Measurements from ENCODE around the gene TM9SF4. TPM values are rescaled to one million over a fixed set of nuclear protein-coding genes. Genes with fewer than 3 reads are reported as not detected.

TM9SF4 gene
- total RNA-seq, 2 donors from 2014 or later = 76.7 to 79.9 TPM

- H3K9me3 ChIP-seq = no peaks in the 10 kb centered on the region
- no peak overlapping the region for H3K9ac ChIP-seq (ENCODE audit: low read depth in 2 of 2, low read length in 2 of 2)
- intact Hi-C loops (cut with DNase I) = no loop called here
- H3K4me1 ChIP-seq = no peaks in the 10 kb centered on the region
- no peak overlapping the region for H3K4me3 ChIP-seq
- H3K27me3 ChIP-seq = no peaks in the 10 kb centered on the region
- no peaks in the 10 kb centered on the region for H3K36me3 ChIP-seq
- H3K27ac ChIP-seq = no peak overlapping the region
- DNase-seq = no peak
- TF ChIP-seq, protein P1, sequence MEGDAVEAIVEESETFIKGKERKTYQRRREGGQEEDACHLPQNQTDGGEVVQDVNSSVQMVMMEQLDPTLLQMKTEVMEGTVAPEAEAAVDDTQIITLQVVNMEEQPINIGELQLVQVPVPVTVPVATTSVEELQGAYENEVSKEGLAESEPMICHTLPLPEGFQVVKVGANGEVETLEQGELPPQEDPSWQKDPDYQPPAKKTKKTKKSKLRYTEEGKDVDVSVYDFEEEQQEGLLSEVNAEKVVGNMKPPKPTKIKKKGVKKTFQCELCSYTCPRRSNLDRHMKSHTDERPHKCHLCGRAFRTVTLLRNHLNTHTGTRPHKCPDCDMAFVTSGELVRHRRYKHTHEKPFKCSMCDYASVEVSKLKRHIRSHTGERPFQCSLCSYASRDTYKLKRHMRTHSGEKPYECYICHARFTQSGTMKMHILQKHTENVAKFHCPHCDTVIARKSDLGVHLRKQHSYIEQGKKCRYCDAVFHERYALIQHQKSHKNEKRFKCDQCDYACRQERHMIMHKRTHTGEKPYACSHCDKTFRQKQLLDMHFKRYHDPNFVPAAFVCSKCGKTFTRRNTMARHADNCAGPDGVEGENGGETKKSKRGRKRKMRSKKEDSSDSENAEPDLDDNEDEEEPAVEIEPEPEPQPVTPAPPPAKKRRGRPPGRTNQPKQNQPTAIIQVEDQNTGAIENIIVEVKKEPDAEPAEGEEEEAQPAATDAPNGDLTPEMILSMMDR (IDR thresholded peaks at IDR 0.05) = no peak
Observed at GRCh38 chr20:32128167-32128566, 18.7 kb downstream of the TM9SF4 start.

DNA sequence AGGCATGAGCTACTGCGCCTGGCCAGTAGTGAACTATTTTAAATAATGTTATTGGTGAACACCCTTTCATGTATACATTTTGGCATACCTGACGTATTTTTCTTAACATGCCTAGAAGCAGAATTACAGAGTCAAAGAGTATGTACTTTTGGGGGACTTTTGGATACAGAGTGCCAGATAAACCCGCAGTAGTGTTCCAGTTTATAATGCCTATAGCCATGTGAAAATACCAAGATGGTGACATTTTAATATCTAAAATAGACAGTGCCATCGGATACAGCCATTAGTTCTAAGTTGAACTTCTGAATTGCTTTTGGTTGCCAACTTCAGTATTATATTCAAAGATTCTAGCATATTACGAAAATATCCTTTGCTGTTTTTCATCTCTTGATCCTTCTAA, 20.3 kb downstream of the TM9SF4 start:
- H3K9me3 ChIP-seq = no peaks in the 10 kb centered on the region
- no peak overlapping the region for H3K4me3 ChIP-seq
- no peaks in the 10 kb centered on the region for H3K36me3 ChIP-seq
- no peak overlapping the region for H3K27ac ChIP-seq
- H3K9ac ChIP-seq (ENCODE audit: low read depth in 2 of 2, low read length in 2 of 2) = no peak overlapping the region
- TF ChIP-seq, protein P1 (IDR thresholded peaks at IDR 0.05) = no peak
- no peak for DNase-seq
- H3K4me1 ChIP-seq = no peaks in the 10 kb centered on the region
- intact Hi-C loops (cut with DNase I) = no loop called here
- H3K27me3 ChIP-seq = no peaks in the 10 kb centered on the region

DNA sequence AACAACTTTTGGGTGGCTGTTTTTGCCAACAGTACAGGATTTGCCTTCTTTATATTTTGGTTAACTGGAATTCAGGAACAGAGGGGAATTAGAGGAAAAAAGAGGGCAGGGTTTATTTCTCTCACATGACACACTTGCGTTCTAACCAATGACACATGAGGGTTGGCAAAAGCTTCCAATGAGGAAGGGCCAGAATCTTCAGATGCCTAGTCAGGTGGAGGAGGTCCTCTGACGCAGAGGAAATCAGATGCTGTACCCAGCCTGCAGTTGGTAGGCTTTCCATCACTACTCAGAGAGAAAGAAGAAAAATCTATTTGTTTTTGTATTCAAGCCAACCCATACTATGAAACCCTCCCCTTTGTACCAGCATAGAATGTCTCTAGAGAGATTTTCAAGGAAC, 20.8 kb downstream of the TM9SF4 start:
- H3K36me3 ChIP-seq = no peaks in the 10 kb centered on the region
- no peaks in the 10 kb centered on the region for H3K4me1 ChIP-seq
- intact Hi-C loops (cut with DNase I) = no loop called here
- no peak overlapping the region for H3K4me3 ChIP-seq
- TF ChIP-seq, protein P1 (IDR thresholded peaks at IDR 0.05) = no peak
- DNase-seq = no peak
- no peak overlapping the region for H3K9ac ChIP-seq (ENCODE audit: low read depth in 2 of 2, low read length in 2 of 2)
- no peak overlapping the region for H3K27ac ChIP-seq
- no peaks in the 10 kb centered on the region for H3K27me3 ChIP-seq
- H3K9me3 ChIP-seq = no peaks in the 10 kb centered on the region

- H3K4me3 ChIP-seq = no peak overlapping the region
Observed at GRCh38 chr20:32130965-32131364, 21.5 kb downstream of the TM9SF4 start.

GRCh38 chr20:32132911-32133549, 23.5 kb downstream of the TM9SF4 start:
- intact Hi-C loops (cut with DNase I) = no loop called here
- TF ChIP-seq, protein P1 (IDR thresholded peaks at IDR 0.05) = no peak
- no peaks in the 10 kb centered on the region for H3K4me1 ChIP-seq
- no peaks in the 10 kb centered on the region for H3K27me3 ChIP-seq
- H3K27ac ChIP-seq = no peak overlapping the region
- no peak overlapping the region for H3K9ac ChIP-seq (ENCODE audit: low read depth in 2 of 2, low read length in 2 of 2)
- DNase-seq = no peak
- no peaks in the 10 kb centered on the region for H3K9me3 ChIP-seq
- peaks cover 5% of the 10 kb centered on the region for H3K36me3 ChIP-seq
- H3K4me3 ChIP-seq = no peak overlapping the region

More at GRCh38 chr20:32130965-32131364, 21.5 kb downstream of the TM9SF4 start:
- Histone ChIP-seq H3K9me3 (no peaks in the 10 kb centered on the region), H3K9ac (ENCODE audit: low read depth in 2 of 2, low read length in 2 of 2) (no peak overlapping the region), H3K27me3 (no peaks in the 10 kb centered on the region), H3K4me1 (no peaks in the 10 kb centered on the region), H3K36me3 (no peaks in the 10 kb centered on the region), H3K27ac (no peak overlapping the region)
- TF ChIP-seq, protein P1 (IDR thresholded peaks at IDR 0.05) = no peak
- intact Hi-C loops (cut with DNase I) = no loop called here
- no peak for DNase-seq

All from colonic mucosa (tissue), 4 donors.